Activated naive CD4-positive, alpha-beta T cell treated with anti-CD3 and anti-CD28 coated beads, Interleukin-2, amount 50 U/mL, for 16 hours (primary cell): ENCODE results near the gene ATXN7L3.

Experiments
- DNase-seq: peaks from one replicate; pipeline ENCODE4 v3.0.0-alpha.2; 2020

ATXN7L3 gene

GRCh38 chr17:44200478-44201155 lies 933 bp upstream of the ATXN7L3 start:
- DNase-seq = no peak

GRCh38 chr17:44198721-44199552 lies 747 bp downstream of the ATXN7L3 start:
- peak; percentile 58 for DNase-seq

GRCh38 chr17:44197980-44198720 lies 1.5 kb downstream of the ATXN7L3 start:
- DNase-seq = no peak

- DNase-seq = no peak
Observed at GRCh38 chr17:44197107-44197506, 2.6 kb downstream of the ATXN7L3 start.

GRCh38 chr17:44193326-44194084 lies 6.2 kb downstream of the ATXN7L3 start:
- no peak for DNase-seq

- no peak for DNase-seq
Observed at GRCh38 chr17:44192750-44193149, 6.9 kb downstream of the ATXN7L3 start.

GRCh38 chr17:44191941-44192496 lies 7.7 kb downstream of the ATXN7L3 start:
- no peak for DNase-seq

GRCh38 chr17:44191369-44191768 lies 8.3 kb downstream of the ATXN7L3 start:
- no peak for DNase-seq

GRCh38 chr17:44190481-44190880 lies 9.2 kb downstream of the ATXN7L3 start:
- DNase-seq = no peak

GRCh38 chr17:44188576-44189403 lies 10.9 kb downstream of the ATXN7L3 start:
- no peak for DNase-seq

GRCh38 chr17:44187131-44187899 lies 12.4 kb downstream of the ATXN7L3 start:
- no peak for DNase-seq

GRCh38 chr17:44186307-44187130 lies 13.2 kb downstream of the ATXN7L3 start, which contains the start of gene TMUB2:
Gene TMUB2, plus strand, starts transcription at chr17:44186972. Its CDS starts 737 bp downstream, at chr17:44187709.
- DNase-seq = peak; percentile 99

- DNase-seq = no peak
Observed at GRCh38 chr17:44184212-44184810, 15.4 kb downstream of the ATXN7L3 start.

- no peak for DNase-seq
Observed at GRCh38 chr17:44183024-44183423, 16.7 kb downstream of the ATXN7L3 start.

GRCh38 chr17:44178133-44178532 lies 21.6 kb downstream of the ATXN7L3 start:
- DNase-seq = no peak

GRCh38 chr17:44177640-44178039 lies 22.0 kb downstream of the ATXN7L3 start:
- DNase-seq = no peak

- no peak for DNase-seq
Observed at GRCh38 chr17:44176671-44177501, 22.8 kb downstream of the ATXN7L3 start.

GRCh38 chr17:44176257-44176656 lies 23.4 kb downstream of the ATXN7L3 start:
- no peak for DNase-seq
